SKM-1 treated with dmso at 0.1 percent for 144 hours (cell line): Measurements from ENCODE around the gene PARP4.
"Not testable (repeated sequence)": the region's sequence is repeated elsewhere in the genome, so short reads cannot be mapped to it uniquely, and the experiment has no call there.

Experiments
- DNase-seq: peaks from one replicate; lab custom pipeline; 2025; ENCODE audit not compliant: unreplicated experiment; lab: John Stamatoyannopoulos, UW

Gene PARP4

DNA sequence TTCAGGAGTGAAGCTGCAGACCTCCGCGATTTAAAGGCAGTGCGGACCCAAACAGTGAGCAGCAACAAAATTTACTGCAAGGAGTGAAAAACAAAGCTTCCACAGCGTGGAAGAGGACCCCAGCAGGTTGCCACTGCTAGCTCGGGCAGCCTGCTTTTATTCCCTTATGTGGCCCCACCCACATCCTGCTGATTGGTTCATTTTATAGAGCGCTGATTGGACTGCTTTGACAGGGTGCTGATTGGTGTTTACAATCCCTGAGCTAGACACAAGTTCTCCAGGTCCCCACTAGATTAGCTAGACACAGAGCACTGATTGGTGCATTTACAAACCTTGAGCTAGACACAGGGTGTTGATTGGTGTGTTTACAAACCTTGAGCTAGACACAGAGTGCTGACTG lies 6.3 kb downstream of the PARP4 start:
- DNase-seq: not testable (repeated sequence)

- DNase-seq: no peak
Observed at GRCh38 chr13:24505756-24506155, 6.8 kb downstream of the PARP4 start.

DNA sequence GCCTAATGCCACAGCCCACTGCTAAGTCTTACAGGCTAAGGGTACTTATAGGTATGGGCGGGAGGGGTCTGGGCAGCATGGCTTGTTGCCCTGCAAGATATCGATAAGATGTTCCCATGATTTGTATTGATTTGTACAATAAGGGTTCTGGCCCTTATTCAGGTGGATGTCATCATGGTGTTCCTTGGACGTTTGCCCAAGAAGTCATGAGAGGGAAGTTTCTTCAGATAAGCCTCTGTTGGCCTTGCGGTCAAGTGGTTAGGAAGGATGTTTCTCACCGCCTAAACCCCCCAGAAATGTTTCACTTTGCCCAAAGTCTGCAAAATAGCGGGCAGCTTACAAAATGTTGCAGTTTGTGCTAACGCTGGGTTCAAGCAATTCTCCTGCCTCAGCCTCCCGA lies 7.3 kb downstream of the PARP4 start:
- DNase-seq: peak; percentile 29

GRCh38 chr13:24503379-24503696 lies 9.2 kb downstream of the PARP4 start:
- DNase-seq: no peak

DNA sequence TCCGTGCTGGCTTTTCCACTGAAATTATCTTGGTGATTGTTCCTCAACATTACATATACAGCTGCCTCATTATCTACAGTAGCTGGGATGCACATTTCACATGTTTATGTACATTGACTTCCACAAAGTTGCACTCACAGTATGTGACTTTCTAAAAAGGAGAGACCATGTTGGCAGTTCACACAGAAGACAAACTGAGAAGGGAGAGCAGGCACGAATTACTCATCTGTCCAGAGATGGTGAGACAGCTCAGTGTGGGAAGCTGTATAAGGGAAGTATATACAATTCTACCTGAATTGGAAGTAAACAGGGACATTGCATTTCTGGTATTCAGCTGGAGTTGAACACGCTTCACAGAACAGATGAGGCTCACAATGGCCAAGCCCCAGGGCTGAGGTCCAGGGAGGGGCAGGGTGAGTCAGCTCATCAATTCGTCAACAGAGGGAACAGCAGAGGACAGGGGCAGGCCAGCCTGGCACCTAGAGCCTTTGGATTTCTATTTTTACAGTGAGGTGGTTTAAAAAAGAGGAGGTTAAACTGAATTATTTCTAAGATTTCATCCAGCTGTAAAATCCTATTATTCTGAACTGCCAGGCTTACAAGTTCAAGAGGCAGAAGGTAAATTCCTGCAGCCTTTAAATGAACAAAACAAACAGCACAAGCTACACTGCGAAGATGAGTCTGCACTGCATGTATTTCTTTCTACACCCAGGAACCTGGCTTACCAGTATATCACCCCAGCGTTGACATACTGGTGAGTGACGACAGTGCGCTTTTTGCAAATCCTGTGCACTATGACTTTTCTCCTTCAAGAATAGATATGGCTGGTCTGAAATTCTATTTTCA lies 9.8 kb downstream of the PARP4 start:
- no peak for DNase-seq

DNA sequence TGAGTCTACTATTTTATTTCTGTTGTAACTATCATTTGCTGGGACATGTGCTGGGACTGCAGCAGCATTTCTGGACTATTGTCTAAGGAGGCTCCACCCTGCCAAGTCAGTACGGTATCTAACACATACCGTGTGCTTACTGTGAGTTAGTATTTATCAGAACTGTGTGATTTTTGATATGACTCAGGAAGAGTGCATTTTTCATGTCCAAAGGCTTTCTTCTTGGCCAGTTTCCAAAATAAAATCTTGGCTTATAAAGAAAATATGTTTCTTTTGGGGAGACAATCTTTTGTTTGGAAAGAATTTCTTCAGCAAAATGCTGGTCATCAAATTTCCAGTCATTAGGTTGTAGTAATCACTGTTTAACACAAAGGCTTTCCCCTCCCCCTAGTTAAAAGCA lies 11.6 kb downstream of the PARP4 start:
- no peak for DNase-seq

- no peak for DNase-seq
Observed at GRCh38 chr13:24497742-24498141, 14.8 kb downstream of the PARP4 start.

- DNase-seq: not testable (repeated sequence)
Observed at GRCh38 chr13:24496295-24496694, 16.3 kb downstream of the PARP4 start.

DNA sequence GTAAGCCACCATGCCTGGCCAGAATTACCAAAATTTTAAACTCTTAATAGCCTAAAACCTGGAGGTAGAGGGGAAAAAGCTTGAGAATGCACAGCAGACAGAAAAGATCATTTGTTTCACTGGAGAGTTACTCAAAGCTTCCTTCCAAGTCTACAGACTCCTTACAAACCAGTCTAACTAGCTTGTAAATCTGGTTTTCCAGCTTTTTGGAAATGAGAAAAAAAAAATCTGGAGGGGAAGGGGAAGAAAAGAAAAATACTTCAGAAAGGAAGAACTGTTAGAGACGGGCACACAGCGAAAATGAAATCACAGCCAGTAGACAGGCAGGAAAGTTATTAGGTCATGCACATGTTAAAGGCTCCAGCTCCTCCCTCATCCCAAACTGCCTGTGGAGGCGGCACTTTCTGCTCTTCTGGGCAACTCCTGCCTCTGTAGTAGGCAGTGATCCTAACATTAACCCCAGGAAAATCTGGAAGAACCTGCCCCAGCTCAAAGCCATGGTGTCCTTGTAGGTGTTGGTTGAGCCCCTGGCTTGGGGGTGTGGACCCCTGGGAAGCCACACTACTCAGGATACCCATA lies 17.3 kb downstream of the PARP4 start:
- DNase-seq: no peak

- no peak for DNase-seq
Observed at GRCh38 chr13:24493356-24493755, 19.2 kb downstream of the PARP4 start.

DNA sequence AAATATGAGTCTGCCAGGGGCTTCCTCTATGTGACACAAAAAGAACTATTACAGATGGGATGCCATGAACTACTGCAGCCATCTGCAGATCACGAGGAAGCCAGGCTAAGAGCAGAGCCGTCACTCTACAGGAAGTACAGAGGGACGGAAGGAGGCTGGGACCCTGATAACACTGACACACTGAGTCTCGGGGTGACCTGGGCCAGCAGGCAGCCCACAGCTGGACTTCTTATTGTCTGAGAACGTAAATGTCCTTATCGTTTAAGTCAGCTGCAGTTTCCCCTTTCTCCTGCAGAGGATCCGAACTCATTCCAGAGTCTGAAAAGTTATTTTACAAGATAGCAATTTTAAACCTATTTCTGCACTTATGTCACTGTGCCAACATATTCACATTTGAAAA lies 20.7 kb downstream of the PARP4 start:
- no peak for DNase-seq

GRCh38 chr13:24489721-24490120 lies 22.9 kb downstream of the PARP4 start:
- no peak for DNase-seq

DNA sequence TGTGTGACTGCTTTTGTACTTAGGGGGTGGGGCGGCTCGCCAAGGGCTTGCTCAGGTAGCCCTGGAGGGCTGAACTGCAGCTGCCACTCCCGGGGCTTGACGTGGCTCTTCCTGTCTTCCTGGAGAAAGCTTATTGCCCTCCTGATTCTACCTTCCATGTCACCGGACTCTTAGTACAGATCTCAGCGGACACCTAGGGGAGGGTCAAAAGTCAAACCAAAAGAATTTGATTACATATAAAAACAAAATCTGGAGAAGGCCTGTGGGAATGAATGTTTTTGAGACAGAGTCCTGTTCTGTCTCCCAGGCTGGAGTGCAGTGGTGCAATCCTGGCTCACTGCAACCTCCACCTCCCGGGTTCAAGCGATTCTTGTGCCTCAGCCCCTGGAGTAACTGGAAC lies 24.5 kb downstream of the PARP4 start:
- DNase-seq: not testable (repeated sequence)

DNA sequence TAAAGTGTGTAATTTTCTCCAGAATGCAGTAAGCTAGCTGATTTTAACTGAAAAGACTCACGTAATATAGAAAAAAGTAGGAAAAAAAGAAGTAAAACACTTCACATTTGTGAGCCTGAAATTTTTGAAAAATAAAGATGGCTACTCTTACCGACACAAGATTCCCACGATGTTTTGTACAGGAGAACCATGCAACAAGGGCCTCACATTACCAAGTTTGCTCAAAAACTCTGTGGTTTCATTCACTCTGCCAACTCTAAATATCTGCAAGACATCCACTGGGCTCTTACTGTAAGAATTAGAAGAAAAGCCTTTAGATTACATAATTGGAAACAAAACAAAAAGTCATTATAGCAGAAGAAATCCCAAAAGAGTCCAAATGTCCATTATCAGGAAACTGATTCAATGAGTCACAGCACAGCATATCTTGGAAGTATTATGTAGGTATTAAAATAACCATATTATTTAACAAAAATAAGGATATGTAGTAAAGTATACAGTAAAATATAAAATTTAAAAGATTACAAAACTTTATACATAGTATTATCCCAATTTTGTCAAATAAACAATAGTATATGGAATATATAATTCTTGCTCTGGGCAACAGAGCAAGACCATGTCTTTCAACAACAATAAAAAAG lies 26.4 kb downstream of the PARP4 start:
- not testable (repeated sequence) for DNase-seq

DNA sequence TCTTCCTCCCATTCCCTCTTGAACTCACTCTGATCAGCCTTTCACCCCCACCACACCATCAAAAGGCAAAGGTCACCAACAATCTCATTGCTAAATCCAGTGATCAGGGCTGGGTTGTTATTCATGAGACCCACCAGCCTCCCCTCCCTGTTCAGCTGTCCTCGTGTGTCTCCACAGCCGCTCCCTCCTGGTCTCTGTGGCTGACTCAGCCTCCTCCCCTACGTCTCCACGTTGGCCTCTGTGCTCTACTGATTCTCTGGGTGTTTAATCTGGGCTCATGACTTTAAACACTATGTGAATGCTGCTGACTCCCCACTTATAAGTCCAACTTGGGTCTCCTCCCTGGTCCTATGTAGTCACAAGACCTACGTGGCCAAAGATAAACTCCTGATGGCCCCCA lies 38.9 kb downstream of the PARP4 start:
- no peak for DNase-seq

- DNase-seq: not testable (repeated sequence)
Observed at GRCh38 chr13:24472129-24472528, 40.4 kb downstream of the PARP4 start.

GRCh38 chr13:24463078-24463477 lies 49.5 kb downstream of the PARP4 start:
- DNase-seq: no peak

DNA sequence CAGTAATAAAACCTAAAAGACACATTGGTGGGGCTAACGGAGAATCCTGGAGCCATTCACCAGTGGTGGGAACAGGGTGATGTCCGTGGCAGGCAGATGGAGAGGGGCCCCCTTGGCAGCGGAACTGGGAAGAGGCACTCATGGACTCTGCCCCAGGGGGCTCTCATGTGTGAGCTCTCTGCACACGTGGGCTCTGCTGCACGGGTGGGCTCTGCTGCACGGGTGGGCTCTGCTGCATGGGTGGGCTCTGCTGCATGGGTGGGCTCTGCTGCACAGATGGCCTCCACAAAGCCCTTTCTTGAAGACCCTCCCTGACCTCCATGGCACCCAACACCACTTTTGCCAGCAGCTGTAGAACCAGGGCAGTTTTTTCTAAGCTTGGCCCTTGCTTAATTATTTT lies 52.3 kb downstream of the PARP4 start:
- DNase-seq: no peak

DNA sequence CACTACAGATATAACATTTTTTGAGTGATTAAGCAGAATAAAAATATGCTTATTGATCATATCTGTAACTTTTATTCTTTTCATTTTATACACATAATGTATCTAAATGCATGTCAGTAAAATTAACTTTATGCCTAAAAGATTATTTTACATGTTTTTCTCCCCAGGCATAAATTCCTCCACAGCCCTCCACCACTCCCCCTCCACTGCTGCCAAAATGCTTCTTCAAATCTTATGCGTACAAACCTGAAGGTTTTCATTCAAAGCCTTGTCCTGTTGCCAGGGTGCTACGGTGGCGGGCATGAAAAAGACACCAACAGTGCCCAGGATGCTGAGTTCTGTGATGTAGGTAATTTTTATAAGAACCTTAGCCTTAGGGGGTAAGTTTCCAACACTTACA lies 52.9 kb downstream of the PARP4 start:
- no peak for DNase-seq

DNA sequence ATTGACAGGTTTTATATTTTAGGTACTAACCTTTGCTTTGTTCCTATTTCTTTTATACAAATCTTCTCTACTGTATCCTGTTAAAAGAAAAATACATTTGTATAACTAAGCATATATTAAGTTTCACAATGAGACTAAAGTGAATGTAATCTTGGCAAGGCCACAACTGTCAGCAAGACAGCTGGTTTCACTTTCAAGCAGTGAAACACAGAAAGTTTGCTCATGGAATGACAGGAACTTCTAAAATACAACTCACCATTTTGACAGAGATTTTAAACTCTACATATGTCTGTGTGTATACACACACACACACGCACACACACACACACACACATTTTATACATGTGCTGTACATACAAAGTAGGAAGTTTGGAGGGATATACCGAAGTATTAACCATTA lies 53.3 kb downstream of the PARP4 start:
- no peak for DNase-seq

- DNase-seq: no peak
Observed at GRCh38 chr13:24458736-24459135, 53.8 kb downstream of the PARP4 start.

DNA sequence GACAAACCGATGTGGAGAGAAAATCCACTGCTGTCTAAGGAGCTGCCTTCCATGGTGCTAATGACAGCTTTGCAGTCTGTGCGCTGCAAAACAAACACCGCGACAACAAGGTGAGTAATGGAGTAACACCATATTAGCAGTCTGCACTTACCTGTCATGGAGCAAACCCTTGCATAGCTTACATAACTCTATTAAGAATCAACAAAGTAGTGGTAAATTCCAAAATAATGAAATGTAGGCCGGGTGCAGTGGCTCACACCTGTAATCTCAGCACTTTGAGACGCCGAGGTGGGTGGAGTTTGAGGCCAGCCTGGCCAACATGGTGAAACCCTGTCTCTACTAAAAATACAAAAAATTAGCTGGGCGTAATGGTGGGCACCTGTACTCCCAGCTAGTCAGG lies 56.2 kb downstream of the PARP4 start:
- DNase-seq: no peak
